GM12892 (cell line): ENCODE measurements around the gene ITPKB.

Experiments used
- POLR2A ChIP-seq: IDR thresholded peaks from 2 replicates; pipeline ENCODE4 v1.6.1; 2011; ENCODE audit warnings: low read depth, low read length, control low read depth
- POLR2AphosphoS5 ChIP-seq: IDR thresholded peaks from 2 replicates; pipeline ENCODE4 v1.6.1; 2011; ENCODE audit warnings: low read depth, low read length, control low read depth

- TF ChIP-seq POLR2AphosphoS5 = no peak
- TF ChIP-seq POLR2A = no peak
Observed at GRCh38 chr1:226731257-226731893, 7.7 kb downstream of the ITPKB start.
